ENCODE results near the gene THRAP3. TPM values are rescaled to one million over a fixed set of nuclear protein-coding genes. Genes with fewer than 3 reads are reported as not detected.

The THRAP3 gene
- total and polyA plus RNA-seq, 9 of the 15 experiments (the other 6 are each of a cell fraction or from before 2014, with no cell fraction given), result 66.2 to 135 (median 113) TPM

DNA sequence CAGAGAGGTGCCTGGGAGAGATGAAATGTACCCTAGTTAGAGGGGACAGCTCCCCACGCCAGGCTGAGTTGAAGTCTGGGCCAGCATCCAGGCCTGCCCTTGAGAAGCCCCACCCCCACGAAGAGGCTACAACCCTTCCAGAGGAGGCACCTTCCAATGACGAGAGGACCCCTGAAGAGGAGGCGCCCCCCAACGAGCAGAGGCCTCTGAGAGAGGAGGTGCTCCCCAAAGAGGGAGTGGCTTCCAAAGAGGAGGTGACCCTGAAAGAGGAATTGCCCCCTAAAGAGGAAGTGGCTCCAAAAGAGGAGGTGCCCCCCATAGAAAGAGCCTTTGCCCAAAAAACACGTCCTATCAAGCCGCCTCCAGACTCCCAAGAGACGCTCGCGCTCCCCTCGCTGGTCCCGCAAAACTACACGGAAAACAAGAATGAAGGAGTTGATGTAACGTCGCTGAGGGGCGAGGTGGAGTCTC lies 96.1 kb downstream of the THRAP3 start:
- ChIA-PET CTCF (ENCODE audit: low intra/inter-chr PET ratio) (no interaction called here), POLR2A (interaction anchor here (0.6 to 2.9 kb wide), 6 partner anchors 11 to 67 kb away, joined by 3 to 19 read pairs (median 7); partner anchors contain the start of gene SH3D21)
- DNase-seq (ENCODE audit: extremely low read depth in 1 of 4, low spot score in 3 of 4) (peak; percentile 29 to 50 (median 40)), ATAC-seq (peak; percentile 0; the same call in 2 of the 3 replicates), FAIRE-seq (peak; percentile 11)
- Histone ChIP-seq H3K79me2 (ENCODE audit: control insufficient read depth, insufficient read depth, low read length) (peaks cover 18% of the 10 kb centered on the region; the same call in 2 of the 3 replicates), H3K27ac (ENCODE audit: extremely low read depth, low read depth, low read length) (peak overlapping the region; percentile 90), H3K4me3 (peak overlapping the region; percentile 46), H3K9me1 (ENCODE audit: control insufficient read depth, insufficient read depth, low read length) (no peaks in the 10 kb centered on the region), H4K20me1 (replicated peaks; ENCODE audit: control insufficient read depth, insufficient read depth, low read length) (no peaks in the 10 kb centered on the region), H2AFZ (ENCODE audit: low read depth, low read length) (peak overlapping the region; percentile 94), H3K9ac (ENCODE audit: insufficient read depth in 1 of 2, low read depth in 2 of 2, low read length in 2 of 2) (peak overlapping the region; percentile 70 to 94), H3K27me3 (ENCODE audit: control insufficient read depth in 2 of 2, insufficient read depth in 2 of 2, low read length in 2 of 2) (no peaks in the 10 kb centered on the region), H3K36me3 (ENCODE audit: control insufficient read depth, insufficient read depth, low read length) (peaks cover 4% of the 10 kb centered on the region; the same call in 1 of the 3 replicates), H3K9me3 (replicated peaks; ENCODE audit: control insufficient read depth, insufficient read depth, low read depth, low read length) (no peaks in the 10 kb centered on the region), H3K4me2 (ENCODE audit: insufficient read depth, low read length) (peak overlapping the region; percentile 88), H3K4me1 (replicated peaks in 1 of 2; ENCODE audit: control insufficient read depth in 2 of 2, insufficient read depth in 2 of 2, low read length in 2 of 2) (peaks cover 36 to 54% of the 10 kb centered on the region in 2 experiments)
- TF ChIP-seq, protein P1, sequence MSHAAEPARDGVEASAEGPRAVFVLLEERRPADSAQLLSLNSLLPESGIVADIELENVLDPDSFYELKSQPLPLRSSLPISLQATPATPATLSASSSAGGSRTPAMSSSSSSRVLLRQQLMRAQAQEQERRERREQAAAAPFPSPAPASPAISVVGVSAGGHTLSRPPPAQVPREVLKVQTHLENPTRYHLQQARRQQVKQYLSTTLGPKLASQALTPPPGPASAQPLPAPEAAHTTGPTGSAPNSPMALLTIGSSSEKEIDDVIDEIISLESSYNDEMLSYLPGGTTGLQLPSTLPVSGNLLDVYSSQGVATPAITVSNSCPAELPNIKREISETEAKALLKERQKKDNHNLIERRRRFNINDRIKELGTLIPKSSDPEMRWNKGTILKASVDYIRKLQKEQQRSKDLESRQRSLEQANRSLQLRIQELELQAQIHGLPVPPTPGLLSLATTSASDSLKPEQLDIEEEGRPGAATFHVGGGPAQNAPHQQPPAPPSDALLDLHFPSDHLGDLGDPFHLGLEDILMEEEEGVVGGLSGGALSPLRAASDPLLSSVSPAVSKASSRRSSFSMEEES (CRISPR knock-in tag; IDR thresholded peaks at IDR 0.05), result no peak
- TF ChIP-seq CC2D1A (IDR thresholded peaks at IDR 0.05) (no peak), NCOA2 (IDR thresholded peaks at IDR 0.05; ENCODE audit: partially characterized antibody in 2 of 2) (no peak), SMARCA4 (IDR thresholded peaks at IDR 0.05) (0 out of 2 replicates have a peak, but pooled peaks have one; percentile 5), RUNX1 (IDR thresholded peaks at IDR 0.05; ENCODE audit: low read depth) (0 out of 2 replicates have a peak, but pooled peaks have one; percentile 51), ZBTB7A (IDR thresholded peaks at IDR 0.05; ENCODE audit: borderline replicate concordance, control insufficient read depth, low read depth, low read length) (peak; percentile 49; the same call in 1 of the 2 replicates), ZNF263 (CRISPR knock-in tag; IDR thresholded peaks at IDR 0.05; ENCODE audit: borderline replicate concordance) (peak; percentile 92), POLR2A (conservative IDR thresholded peaks at IDR 0.05) (no peak), SPI1 (IDR thresholded peaks at IDR 0.05; ENCODE audit: borderline replicate concordance, low read depth, low read length) (peak; percentile 95), TEAD4 (IDR thresholded peaks at IDR 0.05; ENCODE audit: low read length) (no peak), TEAD4 (CRISPR knock-in tag; IDR thresholded peaks at IDR 0.05; ENCODE audit: borderline replicate concordance) (no peak), U2AF2 (optimal IDR thresholded peaks at IDR 0.05; ENCODE audit: low read depth, low read length) (no peak), ZNF507 (tag; conservative IDR thresholded peaks at IDR 0.05) (no peak)
- TF ChIP-seq, protein P2, sequence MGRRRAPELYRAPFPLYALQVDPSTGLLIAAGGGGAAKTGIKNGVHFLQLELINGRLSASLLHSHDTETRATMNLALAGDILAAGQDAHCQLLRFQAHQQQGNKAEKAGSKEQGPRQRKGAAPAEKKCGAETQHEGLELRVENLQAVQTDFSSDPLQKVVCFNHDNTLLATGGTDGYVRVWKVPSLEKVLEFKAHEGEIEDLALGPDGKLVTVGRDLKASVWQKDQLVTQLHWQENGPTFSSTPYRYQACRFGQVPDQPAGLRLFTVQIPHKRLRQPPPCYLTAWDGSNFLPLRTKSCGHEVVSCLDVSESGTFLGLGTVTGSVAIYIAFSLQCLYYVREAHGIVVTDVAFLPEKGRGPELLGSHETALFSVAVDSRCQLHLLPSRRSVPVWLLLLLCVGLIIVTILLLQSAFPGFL (CRISPR knock-in tag; IDR thresholded peaks at IDR 0.05), result no peak
- TF ChIP-seq, protein P3, sequence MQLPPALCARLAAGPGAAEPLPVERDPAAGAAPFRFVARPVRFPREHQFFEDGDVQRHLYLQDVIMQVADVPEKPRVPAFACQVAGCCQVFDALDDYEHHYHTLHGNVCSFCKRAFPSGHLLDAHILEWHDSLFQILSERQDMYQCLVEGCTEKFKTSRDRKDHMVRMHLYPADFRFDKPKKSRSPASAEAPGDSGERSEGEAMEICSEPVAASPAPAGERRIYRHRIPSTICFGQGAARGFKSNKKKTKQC (CRISPR knock-in tag; IDR thresholded peaks at IDR 0.05), result 0 out of 2 replicates have a peak, but pooled peaks have one; percentile 23
- TF ChIP-seq, protein P4, sequence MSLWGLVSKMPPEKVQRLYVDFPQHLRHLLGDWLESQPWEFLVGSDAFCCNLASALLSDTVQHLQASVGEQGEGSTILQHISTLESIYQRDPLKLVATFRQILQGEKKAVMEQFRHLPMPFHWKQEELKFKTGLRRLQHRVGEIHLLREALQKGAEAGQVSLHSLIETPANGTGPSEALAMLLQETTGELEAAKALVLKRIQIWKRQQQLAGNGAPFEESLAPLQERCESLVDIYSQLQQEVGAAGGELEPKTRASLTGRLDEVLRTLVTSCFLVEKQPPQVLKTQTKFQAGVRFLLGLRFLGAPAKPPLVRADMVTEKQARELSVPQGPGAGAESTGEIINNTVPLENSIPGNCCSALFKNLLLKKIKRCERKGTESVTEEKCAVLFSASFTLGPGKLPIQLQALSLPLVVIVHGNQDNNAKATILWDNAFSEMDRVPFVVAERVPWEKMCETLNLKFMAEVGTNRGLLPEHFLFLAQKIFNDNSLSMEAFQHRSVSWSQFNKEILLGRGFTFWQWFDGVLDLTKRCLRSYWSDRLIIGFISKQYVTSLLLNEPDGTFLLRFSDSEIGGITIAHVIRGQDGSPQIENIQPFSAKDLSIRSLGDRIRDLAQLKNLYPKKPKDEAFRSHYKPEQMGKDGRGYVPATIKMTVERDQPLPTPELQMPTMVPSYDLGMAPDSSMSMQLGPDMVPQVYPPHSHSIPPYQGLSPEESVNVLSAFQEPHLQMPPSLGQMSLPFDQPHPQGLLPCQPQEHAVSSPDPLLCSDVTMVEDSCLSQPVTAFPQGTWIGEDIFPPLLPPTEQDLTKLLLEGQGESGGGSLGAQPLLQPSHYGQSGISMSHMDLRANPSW (CRISPR knock-in tag; IDR thresholded peaks at IDR 0.05), result no peak
- 16% methylated on average over 16 of the region's 16 CpGs for WGBS (ENCODE audit: insufficient coverage, low coverage, missing lambda C conversion rate)
- intact Hi-C loops (cut with micrococcal nuclease), result loop anchor here (2.0 to 10.0 kb wide), 3 partner anchors 48 to 436 kb away; partner anchors contain the start of genes AGO1 and STK40
- in situ Hi-C loops (cut with MboI), result no loop called here
- BruUV-seq (replicated peaks), result no TSS peak

Measured in K562 (cell line).